Epithelial cell of proximal tubule (primary cell): ENCODE measurements around the gene PTPRK. TPM values are rescaled to one million over a fixed set of nuclear protein-coding genes. Genes with fewer than 3 reads are reported as not detected.

Experiments
- DNase-seq: peaks from one replicate; pipeline ENCODE4 v3.0.0-alpha.2; 2011; ENCODE audit warnings: low read depth
- H3K4me3 ChIP-seq: 2 replicates; pipeline ENCODE4 v1.5.1; 2011; ENCODE audit warnings: low read depth, mild to moderate bottlenecking, low read length
- total RNA-seq: library from RNA; depleted of rRNA; stranded (reverse); fragments of >200 nt; gene quantifications from 2 replicates; pipeline ENCODE4 v1.2.3, GENCODE V29; 2015
- TF ChIP-seq, protein P1 (sequence below): conservative IDR thresholded peaks from 2 replicates; pipeline ENCODE4 v1.5.1; 2012; ENCODE audit warnings: low read depth, mild to moderate bottlenecking, low read length

Gene PTPRK
- total RNA-seq, 1 donor from 2014 or later, result 42.5 TPM

DNA sequence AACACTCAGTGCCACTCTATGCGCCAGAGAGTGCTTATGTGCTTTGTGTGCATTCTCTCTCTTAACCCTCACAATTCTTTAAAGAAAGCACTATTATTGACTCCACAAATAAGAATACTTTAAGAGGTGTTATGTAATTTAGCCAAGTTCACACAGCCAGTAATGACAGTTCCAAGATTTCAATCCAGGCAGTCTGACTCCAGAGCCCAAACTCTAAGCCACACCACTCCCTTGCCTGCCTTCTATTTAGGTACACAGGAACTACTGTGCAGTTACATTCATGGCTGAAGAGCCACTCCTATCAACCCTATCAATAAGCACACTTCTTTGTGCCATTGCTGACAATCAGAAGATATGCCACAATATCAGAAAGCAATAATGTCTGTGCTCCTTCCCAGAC, 93.3 kb downstream of the PTPRK start:
- no peak overlapping the region for H3K4me3 ChIP-seq
- DNase-seq, result no peak
- TF ChIP-seq, protein P1, sequence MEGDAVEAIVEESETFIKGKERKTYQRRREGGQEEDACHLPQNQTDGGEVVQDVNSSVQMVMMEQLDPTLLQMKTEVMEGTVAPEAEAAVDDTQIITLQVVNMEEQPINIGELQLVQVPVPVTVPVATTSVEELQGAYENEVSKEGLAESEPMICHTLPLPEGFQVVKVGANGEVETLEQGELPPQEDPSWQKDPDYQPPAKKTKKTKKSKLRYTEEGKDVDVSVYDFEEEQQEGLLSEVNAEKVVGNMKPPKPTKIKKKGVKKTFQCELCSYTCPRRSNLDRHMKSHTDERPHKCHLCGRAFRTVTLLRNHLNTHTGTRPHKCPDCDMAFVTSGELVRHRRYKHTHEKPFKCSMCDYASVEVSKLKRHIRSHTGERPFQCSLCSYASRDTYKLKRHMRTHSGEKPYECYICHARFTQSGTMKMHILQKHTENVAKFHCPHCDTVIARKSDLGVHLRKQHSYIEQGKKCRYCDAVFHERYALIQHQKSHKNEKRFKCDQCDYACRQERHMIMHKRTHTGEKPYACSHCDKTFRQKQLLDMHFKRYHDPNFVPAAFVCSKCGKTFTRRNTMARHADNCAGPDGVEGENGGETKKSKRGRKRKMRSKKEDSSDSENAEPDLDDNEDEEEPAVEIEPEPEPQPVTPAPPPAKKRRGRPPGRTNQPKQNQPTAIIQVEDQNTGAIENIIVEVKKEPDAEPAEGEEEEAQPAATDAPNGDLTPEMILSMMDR, result no peak

DNA sequence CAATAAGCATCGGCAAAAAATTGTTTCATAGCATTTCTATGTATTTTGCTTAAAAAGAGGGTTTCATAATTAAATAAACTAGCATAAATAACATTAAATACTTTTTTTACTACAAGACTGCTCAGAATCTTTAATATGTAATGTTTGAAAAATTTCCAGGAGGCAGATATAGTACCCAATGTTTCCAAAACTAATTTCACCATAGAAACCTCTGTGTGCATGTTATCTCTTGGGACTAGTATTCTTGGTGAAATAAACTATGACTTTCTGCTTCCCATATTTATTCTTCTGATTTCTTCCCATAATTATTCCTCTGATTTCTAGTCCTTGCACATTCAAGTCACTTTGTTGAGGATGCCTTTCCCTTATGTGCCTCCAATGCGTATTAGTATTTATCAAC, 94.5 kb downstream of the PTPRK start:
- TF ChIP-seq, protein P1, result no peak
- no peak for DNase-seq
- no peak overlapping the region for H3K4me3 ChIP-seq

DNA sequence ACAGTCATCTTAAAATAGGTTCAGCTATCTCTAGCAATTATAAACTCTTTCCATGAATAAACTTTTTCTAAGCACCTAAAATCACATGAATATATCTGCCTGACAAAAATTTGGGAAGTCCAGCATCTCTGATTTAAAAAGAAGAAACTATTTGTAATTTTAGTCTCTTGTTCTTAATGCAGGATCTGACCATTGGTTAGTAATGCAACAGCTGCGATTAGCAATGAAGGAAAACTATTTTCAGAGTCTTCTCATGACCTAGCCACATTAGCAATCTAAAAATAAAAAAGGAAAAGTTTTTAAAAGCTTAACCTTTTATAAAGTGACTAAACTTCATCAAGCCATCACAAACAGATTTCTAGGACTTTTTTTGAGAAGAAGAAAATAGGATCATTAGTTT, 97.5 kb downstream of the PTPRK start:
- DNase-seq, result no peak
- TF ChIP-seq, protein P1, result no peak
- H3K4me3 ChIP-seq, result no peak overlapping the region

DNA sequence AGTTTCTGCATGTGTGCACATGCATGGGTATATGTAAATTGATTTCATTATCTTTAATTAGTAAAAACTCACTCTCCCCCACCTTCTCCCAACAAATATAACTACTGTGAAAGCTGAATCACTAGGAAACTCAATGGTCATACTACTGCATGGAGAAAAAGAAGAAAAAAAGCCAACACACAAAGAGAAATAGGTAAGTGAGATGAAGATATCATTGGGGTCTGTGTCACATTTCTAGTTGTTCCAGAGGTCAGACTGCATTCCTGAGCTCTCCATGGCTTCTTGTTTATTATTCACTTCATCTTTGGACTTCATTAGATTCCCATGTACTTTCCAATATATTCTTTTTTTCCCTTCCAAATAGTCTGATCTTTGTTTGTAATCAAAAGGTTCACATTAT, 98.2 kb downstream of the PTPRK start:
- DNase-seq, result no peak
- no peak overlapping the region for H3K4me3 ChIP-seq
- TF ChIP-seq, protein P1, result no peak

DNA sequence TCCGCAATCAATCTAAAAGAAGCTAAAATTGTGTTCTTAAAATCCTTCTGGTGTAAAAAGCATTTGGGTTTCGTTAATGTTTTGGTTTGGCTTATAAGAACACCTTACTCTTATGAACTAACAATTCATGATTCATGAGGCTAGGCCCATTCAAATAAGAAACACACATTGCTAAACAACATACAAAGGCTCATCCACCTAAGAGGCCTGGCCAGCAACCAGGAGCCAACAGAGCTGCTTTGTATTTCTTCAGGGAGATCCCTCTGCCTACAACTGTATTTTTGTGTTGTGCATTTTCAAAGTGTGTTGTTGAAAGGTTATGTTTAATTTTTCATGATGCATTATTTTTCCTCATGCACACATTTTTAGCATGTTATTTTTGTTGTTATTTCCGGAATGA, 98.6 kb downstream of the PTPRK start:
- H3K4me3 ChIP-seq, result no peak overlapping the region
- no peak for DNase-seq
- TF ChIP-seq, protein P1, result no peak

DNA sequence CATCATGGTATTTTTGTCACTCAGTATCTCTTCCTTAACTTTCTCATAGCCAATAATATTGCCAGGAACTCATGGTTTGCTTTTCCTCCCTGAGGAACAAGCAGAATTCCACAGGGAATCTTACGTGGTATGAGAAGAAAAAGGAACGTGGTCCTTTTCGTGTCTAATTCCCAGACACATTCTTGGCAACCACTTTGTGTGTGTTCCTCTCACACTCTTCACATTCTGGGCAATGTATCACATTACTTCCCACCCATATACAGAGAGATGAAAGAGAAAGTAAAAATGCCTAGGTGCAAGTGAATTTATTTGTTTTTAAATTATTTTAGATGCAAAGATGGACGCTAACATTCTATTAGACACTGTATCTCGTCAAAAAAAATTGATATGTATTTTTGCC, 102.7 kb downstream of the PTPRK start:
- TF ChIP-seq, protein P1, result no peak
- DNase-seq, result no peak
- H3K4me3 ChIP-seq, result no peak overlapping the region

DNA sequence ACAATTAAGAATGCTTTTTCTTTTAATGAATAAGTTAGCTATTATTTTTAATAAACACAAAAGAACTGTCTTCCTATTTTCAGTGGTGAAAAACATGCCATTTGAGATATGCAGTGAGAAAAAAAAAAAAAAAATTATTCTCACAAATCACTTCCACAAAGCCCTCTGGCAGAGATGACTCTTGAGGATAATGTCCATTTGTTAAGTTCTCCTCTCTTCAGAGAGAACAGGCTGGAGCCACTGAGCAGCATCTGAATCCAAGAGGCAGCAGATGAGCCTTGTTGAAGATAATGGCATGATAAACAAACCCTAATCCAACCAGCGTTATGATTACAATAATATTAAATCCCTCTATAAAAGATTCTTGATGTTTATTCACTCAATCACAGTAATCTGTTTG, 105.0 kb downstream of the PTPRK start:
- H3K4me3 ChIP-seq, result no peak overlapping the region
- TF ChIP-seq, protein P1, result no peak
- no peak for DNase-seq
